HG02970 (cell line): Measurements from ENCODE around the gene SEPTIN5.

ENCODE experiments used
- ATAC-seq: cut with Tn5 transposase; IDR thresholded peaks from one replicate; pipeline ENCODE4 v1.9.1; 2021; ENCODE audit warnings: mild to moderate bottlenecking, moderate library complexity, moderate number of reproducible peaks; ENCODE audit not compliant: unreplicated experiment, low FRiP score

Gene SEPTIN5

GRCh38 chr22:19703869-19704268 lies 10.4 kb upstream of the SEPTIN5 start:
- ATAC-seq = no peak

GRCh38 chr22:19704355-19705015 lies 9.8 kb upstream of the SEPTIN5 start:
- no peak for ATAC-seq

GRCh38 chr22:19705181-19705934 lies 8.9 kb upstream of the SEPTIN5 start:
- no peak for ATAC-seq

GRCh38 chr22:19706661-19707151 lies 7.6 kb upstream of the SEPTIN5 start:
- no peak for ATAC-seq

GRCh38 chr22:19707347-19708290 lies 6.7 kb upstream of the SEPTIN5 start:
- ATAC-seq = no peak

GRCh38 chr22:19708321-19709011 lies 5.8 kb upstream of the SEPTIN5 start:
- no peak for ATAC-seq

- ATAC-seq = no peak
Measured at GRCh38 chr22:19709063-19709769, 5.1 kb upstream of the SEPTIN5 start.

- no peak for ATAC-seq
Measured at GRCh38 chr22:19710020-19710768, 4.1 kb upstream of the SEPTIN5 start.

GRCh38 chr22:19710769-19711106 lies 3.6 kb upstream of the SEPTIN5 start:
- no peak for ATAC-seq

- ATAC-seq = no peak
Measured at GRCh38 chr22:19713245-19713644, 1.1 kb upstream of the SEPTIN5 start.

- no peak for ATAC-seq
Measured at GRCh38 chr22:19713650-19714311, 522 bp upstream of the SEPTIN5 start.

- no peak for ATAC-seq
Measured at GRCh38 chr22:19715188-19715930, 1.1 kb downstream of the SEPTIN5 start.

GRCh38 chr22:19716041-19716828 lies 1.9 kb downstream of the SEPTIN5 start:
- ATAC-seq = no peak

- ATAC-seq = no peak
Measured at GRCh38 chr22:19716829-19717105, 2.5 kb downstream of the SEPTIN5 start.

- ATAC-seq = no peak
Measured at GRCh38 chr22:19717181-19717580, 2.9 kb downstream of the SEPTIN5 start.

GRCh38 chr22:19717691-19718455 lies 3.6 kb downstream of the SEPTIN5 start:
- no peak for ATAC-seq
